CD4-positive, alpha-beta memory T cell (primary cell): ENCODE data around the gene PREPL. TPM values are rescaled to one million over a fixed set of nuclear protein-coding genes. Genes with fewer than 3 reads are reported as not detected.

Experiments used
- CTCF ChIA-PET: fragments of 350-600 bp; sonication (Branson Sonifier 250); formaldehyde crosslinking; loops from one replicate; lab custom pipeline; 2021; ENCODE audit warnings: inconsistent platforms; ENCODE audit not compliant: partially characterized antibody; lab: Charles Lee
- POLR2A ChIA-PET: fragments of 350-600 bp; sonication (Branson Sonifier 250); formaldehyde crosslinking; loops from one replicate; lab custom pipeline; 2021; ENCODE audit not compliant: partially characterized antibody; lab: Charles Lee
- DNase-seq, 5 donors: peaks; one replicate each; pipeline versions ENCODE4 v3.0.0 to v3.0.0-alpha.2; 2020 to 2022; ENCODE audit warnings: mixed read lengths in 1 of 5
- H3K27ac ChIP-seq: one replicate; pipeline ENCODE4 v1.7.0; 2013; ENCODE audit warnings: low read depth, low read length
- H3K27me3 ChIP-seq: 2 replicates; pipeline ENCODE4 v1.7.0; 2013; ENCODE audit warnings: mild to moderate bottlenecking, low read length, moderate library complexity; ENCODE audit not compliant: insufficient read depth
- H3K36me3 ChIP-seq: 2 replicates; pipeline ENCODE4 v1.7.0; 2013; ENCODE audit warnings: mild to moderate bottlenecking, low read length, moderate library complexity; ENCODE audit not compliant: insufficient read depth
- H3K4me1 ChIP-seq: 2 replicates; pipeline ENCODE4 v1.7.0; 2013; ENCODE audit warnings: mild to moderate bottlenecking, low read length, moderate library complexity; ENCODE audit not compliant: insufficient read depth
- H3K4me3 ChIP-seq, 2 donors: one replicate each; pipeline ENCODE4 v1.7.0; 2013; ENCODE audit warnings: low read length in 2 of 2, mild to moderate bottlenecking in 1 of 2
- H3K9me3 ChIP-seq, 2 donors: one replicate each; pipeline ENCODE4 v1.7.0; 2013; ENCODE audit warnings: low read length in 2 of 2, control low read depth in 1 of 2; ENCODE audit not compliant: control insufficient read depth in 1 of 2
- H3K27ac Mint-ChIP-seq, 7 donors: one replicate each; pipeline ENCODE4 v1.8.0; 2020 to 2021; ENCODE audit warnings: mixed read lengths in 7 of 7, mild to moderate bottlenecking in 6 of 7, inconsistent platforms in 3 of 7, moderate library complexity in 3 of 7
- H3K27me3 Mint-ChIP-seq, 2 donors: one replicate each; pipeline ENCODE4 v1.8.0; 2020 to 2021; ENCODE audit warnings: mixed read lengths in 2 of 2
- H3K36me3 Mint-ChIP-seq, 2 donors: one replicate each; pipeline ENCODE4 v1.8.0; 2020 to 2021; ENCODE audit warnings: mixed read lengths in 2 of 2, inconsistent platforms in 1 of 2, mild to moderate bottlenecking in 1 of 2
- H3K4me1 Mint-ChIP-seq, 4 donors: one replicate each; pipeline ENCODE4 v1.8.0; 2020 to 2021; ENCODE audit warnings: mixed read lengths in 4 of 4, mild to moderate bottlenecking in 1 of 4
- H3K4me3 Mint-ChIP-seq, 8 donors: one replicate each; pipeline ENCODE4 v1.8.0; 2020 to 2021; ENCODE audit warnings: mixed read lengths in 8 of 8, mild to moderate bottlenecking in 7 of 8, moderate library complexity in 6 of 8, inconsistent platforms in 3 of 8
- H3K9me3 Mint-ChIP-seq, 8 donors: one replicate each; pipeline ENCODE4 v1.8.0; 2020 to 2021; ENCODE audit warnings: mixed read lengths in 8 of 8, mild to moderate bottlenecking in 5 of 8, inconsistent platforms in 3 of 8, moderate library complexity in 1 of 8
- intact Hi-C: fragments of 100-400 bp; cut with micrococcal nuclease; formaldehyde crosslinking; loops from one replicate; pipeline ENCODE4 v1.15.1; 2023
- polyA plus RNA-seq, 2 donors: library from polyadenylated mRNA; unstranded; fragments of 300-500 nt; fragmentation: Illumina TruSeq; gene quantifications; one replicate each; pipeline ENCODE4 v1.2.3, GENCODE V29; 2021
- total RNA-seq, 2 experiments: library from RNA; stranded (reverse); gene quantifications; one replicate each; pipeline ENCODE4 v1.2.3, GENCODE V29; 2021

The PREPL gene
- total RNA-seq (10 to 100 TPM; 39.5 to 42.8 TPM), polyA plus RNA-seq (10 to 100 TPM; 19.6 to 20.1 TPM)

DNA sequence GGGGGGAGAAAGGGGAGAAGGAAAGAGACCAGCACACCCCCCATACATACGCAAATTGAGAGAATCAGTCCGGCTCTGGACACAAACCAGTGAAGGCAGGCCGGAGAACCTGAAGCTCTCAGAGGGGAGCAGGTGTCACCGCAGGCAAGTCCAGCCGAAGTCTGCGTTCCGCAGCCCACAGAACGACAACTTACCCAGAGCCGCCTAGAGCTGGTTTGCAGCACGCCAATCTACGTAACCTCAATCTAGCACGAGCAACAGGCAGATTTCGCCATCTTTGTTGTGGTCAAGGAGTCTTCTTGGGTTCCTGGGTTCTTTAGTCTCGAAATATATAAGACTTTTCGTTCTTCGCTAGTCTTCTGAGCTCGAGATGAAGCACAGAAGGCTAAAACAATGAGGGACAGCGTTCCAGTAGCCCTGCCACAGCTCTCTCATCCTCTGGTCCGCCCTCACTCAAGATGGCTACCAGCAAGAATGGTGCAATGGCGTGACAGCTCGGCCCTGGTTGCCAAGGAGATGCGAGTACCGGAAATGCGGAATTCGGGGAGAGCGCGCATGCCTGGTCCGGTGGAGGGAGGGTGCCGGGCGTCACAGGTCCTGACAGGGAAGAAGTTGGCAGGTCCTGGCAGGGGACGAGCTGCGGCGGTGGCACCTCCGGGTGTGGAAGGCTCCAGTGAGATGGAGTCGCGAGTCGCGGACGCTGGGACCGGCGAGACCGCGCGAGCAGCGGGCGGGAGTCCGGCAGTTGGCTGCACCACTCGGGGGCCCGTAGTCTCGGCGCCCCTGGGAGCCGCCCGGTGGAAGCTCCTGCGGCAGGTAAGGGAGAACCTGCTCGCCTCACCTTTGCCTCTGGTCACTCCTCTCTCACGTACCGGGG, at the start of gene PREPL, which contains the start of gene CAMKMT:
Gene PREPL, minus strand, starts transcription at position 165 of the 877 bp plus-strand sequence. CDS start 15,152 bp downstream, outside the sequence.
Gene CAMKMT, plus strand, starts transcription at position 618 of the 877 bp plus-strand sequence.
- H3K27me3 ChIP-seq = no peaks in the 10 kb centered on the region
- H3K27ac ChIP-seq = peak within 1 kb of the TSS; percentile 98
- no peaks in the 10 kb centered on the region for H3K36me3 ChIP-seq
- DNase-seq = peak; percentile 98 to 99 (median 99)
- H3K4me3 Mint-ChIP-seq = peak within 1 kb of the TSS; percentile 97 to 99 (median 98)
- peak within 1 kb of the TSS; percentile 93 to 96 for H3K4me3 ChIP-seq
- H3K27ac Mint-ChIP-seq = peak within 1 kb of the TSS; percentile 98 to 100 (median 100)
- H3K4me1 ChIP-seq = peaks cover 51% of the 10 kb centered on the region
- CTCF ChIA-PET = interaction anchor here (1.1 to 2.9 kb wide), 9 partner anchors 10 to 273 kb away, joined by 3 to 22 read pairs (median 7); partner anchors contain the start of gene PPM1B
- H3K9me3 Mint-ChIP-seq = peaks cover 0 to 3% (median 0%) of the 10 kb centered on the region in 8 donors
- peaks cover 28 to 70% (median 45%) of the 10 kb centered on the region in 4 donors for H3K4me1 Mint-ChIP-seq
- POLR2A ChIA-PET = interaction anchor here (0.7 to 2.5 kb wide), 22 partner anchors 10 to 1551 kb away, joined by 3 to 57 read pairs (median 4); partner anchors contain the start of genes LRPPRC and PPM1B
- H3K27me3 Mint-ChIP-seq = no peaks in the 10 kb centered on the region
- H3K36me3 Mint-ChIP-seq = peaks cover 7 to 18% of the 10 kb centered on the region in 2 donors
- intact Hi-C loops = loop anchor here (1.0 to 2.0 kb wide), 6 partner anchors 121 to 2000 kb away; partner anchors contain the start of genes COX7A2L and PPM1B
- no peaks in the 10 kb centered on the region for H3K9me3 ChIP-seq

DNA sequence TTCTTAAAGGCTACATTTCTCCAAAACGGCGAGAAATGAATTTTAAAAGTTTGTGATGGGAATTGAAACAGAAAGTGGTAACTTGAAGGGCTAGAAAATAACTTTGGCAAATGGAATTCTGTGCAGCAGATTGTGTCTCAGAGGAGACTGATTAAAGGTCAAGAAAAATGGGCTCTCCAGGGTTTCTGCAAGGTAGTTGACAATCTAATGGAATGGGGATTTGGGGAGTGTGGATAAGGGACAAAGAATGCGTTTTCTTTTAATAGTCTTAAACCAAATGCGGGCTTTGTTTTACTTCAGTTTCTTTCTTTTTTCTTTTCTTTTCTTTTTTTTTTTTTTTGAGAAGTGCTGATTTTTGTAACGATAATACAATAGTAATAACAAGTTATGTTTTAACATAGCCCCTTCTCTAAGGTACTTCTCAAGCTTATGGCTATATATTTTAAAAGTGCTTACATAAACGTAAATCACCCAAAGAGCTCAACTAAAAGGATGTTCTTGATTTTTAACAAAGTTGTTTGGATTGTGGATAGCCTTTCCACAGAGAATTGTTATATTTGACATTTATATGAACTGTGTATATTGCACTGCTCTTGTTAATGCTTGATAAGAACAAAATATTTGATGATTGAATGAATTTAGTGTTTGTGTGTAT, 37.1 kb upstream of the PREPL start:
- Mint-ChIP-seq H3K36me3 (peaks cover 7 to 18% of the 10 kb centered on the region in 2 donors), H3K4me3 (no peak overlapping the region), H3K27me3 (no peaks in the 10 kb centered on the region), H3K9me3 (peaks cover 0 to 1% (median 0%) of the 10 kb centered on the region in 8 donors), H3K27ac (peak overlapping the region in 1 of 7 donors; percentile 36), H3K4me1 (peaks cover 0 to 4% (median 2%) of the 10 kb centered on the region in 4 donors)
- Histone ChIP-seq H3K27me3 (no peaks in the 10 kb centered on the region), H3K4me3 (no peak overlapping the region), H3K36me3 (no peaks in the 10 kb centered on the region), H3K4me1 (no peaks in the 10 kb centered on the region), H3K9me3 (no peaks in the 10 kb centered on the region), H3K27ac (no peak overlapping the region)
- CTCF ChIA-PET = no interaction called here
- POLR2A ChIA-PET = no interaction called here
- intact Hi-C loops = no loop called here
- no peak for DNase-seq

DNA sequence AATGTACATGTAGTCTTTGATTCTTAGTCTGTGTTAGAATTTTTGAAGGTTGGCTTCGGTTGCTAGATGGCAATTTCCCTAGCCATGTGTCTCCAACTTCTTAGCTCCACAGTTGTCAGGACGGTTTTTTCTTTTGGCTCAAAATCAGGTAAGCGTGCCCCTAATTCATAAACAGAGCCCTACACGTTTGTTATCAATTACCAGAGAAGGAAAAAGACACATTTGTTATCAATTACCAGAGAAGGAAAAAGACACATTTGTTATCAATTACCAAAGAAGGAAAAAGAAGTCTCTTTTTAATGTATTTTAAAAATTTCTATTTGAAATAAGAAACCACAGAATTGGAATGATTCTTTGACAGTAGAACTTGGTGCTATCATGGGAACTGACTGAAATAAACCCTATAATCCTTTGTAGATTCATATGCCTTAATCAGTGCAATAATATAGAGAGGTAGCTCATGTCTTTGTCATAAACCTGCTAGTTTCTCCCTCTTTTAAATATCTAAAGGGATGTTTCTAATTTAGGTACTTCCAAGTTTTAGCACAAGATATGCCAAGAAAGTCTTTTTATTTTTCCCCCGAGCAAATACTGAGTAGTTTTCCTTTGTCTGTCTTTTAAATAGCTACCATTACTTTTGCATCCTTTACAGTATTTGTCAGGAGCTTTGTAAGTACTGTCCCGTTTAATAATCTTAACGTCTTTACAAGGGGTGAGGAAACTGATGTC, 36.3 kb upstream of the PREPL start:
- POLR2A ChIA-PET = no interaction called here

DNA sequence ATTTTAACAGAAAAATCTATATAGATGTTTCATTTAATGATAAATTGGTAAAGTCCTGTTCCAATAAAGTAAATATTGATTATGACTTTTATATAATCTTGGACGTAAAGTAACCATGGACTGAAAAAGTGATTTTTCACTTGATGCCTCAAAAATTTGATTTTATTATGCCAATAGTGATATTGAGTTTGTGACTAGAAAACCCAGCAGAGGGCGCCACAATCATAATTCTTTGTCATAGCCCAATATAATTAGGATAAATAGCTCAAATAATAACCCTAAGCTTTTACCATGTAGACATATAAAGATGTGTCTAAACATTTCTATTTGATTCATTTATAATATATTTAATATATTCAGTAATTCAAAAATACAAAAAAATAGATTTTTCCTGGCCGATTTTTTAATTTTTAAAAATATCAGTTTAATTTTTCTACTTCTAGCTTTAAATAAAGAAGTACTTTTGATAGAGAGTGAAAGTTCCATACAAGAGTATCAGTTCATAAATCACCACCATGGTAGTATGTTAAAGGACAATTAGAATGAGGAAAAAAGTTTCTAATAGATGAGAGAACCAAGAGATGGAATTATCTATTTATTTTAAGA, 31.1 kb upstream of the PREPL start:
- Mint-ChIP-seq H3K36me3 (peaks cover 1 to 8% of the 10 kb centered on the region in 2 donors), H3K9me3 (peaks cover 0 to 2% (median 0%) of the 10 kb centered on the region in 8 donors)
- DNase-seq = peak; percentile 3 to 30 (median 21)

More for the DNA sequence above, 36.3 kb upstream of the PREPL start:
- no peak overlapping the region for H3K4me3 Mint-ChIP-seq
- Histone ChIP-seq H3K4me3 (no peak overlapping the region), H3K27me3 (no peaks in the 10 kb centered on the region), H3K27ac (no peak overlapping the region), H3K4me1 (no peaks in the 10 kb centered on the region), H3K9me3 (no peaks in the 10 kb centered on the region), H3K36me3 (no peaks in the 10 kb centered on the region)
- no peak overlapping the region for H3K27ac Mint-ChIP-seq
- intact Hi-C loops = no loop called here
- no peaks in the 10 kb centered on the region for H3K27me3 Mint-ChIP-seq
- peaks cover 0 to 4% (median 2%) of the 10 kb centered on the region in 4 donors for H3K4me1 Mint-ChIP-seq
- peaks cover 0 to 1% (median 0%) of the 10 kb centered on the region in 8 donors for H3K9me3 Mint-ChIP-seq
- peaks cover 3 to 10% of the 10 kb centered on the region in 2 donors for H3K36me3 Mint-ChIP-seq
- DNase-seq = no peak
- CTCF ChIA-PET = no interaction called here

DNA sequence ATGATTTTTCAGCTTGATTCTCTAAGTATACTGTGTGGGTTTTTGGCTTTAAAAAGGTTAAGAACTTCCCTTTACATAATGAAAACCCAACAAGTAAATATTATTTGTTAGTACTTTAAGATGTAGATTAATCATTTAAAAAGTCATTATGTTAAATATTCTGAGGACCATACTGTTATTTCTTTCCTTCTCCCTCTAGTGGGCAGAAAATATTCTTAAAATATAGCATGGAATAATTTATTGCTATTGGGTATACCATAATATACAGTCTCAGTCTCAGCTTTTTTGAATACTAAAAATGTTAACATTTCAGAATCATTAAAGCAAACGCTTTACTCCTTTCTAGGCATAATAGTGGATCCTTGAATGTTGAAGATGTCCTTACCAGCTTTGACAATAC, 28.6 kb upstream of the PREPL start:
- Histone ChIP-seq H3K27ac (no peak overlapping the region), H3K4me3 (no peak overlapping the region), H3K4me1 (no peaks in the 10 kb centered on the region), H3K9me3 (no peaks in the 10 kb centered on the region), H3K27me3 (no peaks in the 10 kb centered on the region), H3K36me3 (no peaks in the 10 kb centered on the region)
- intact Hi-C loops = loop anchor here (2.0 to 5.0 kb wide), 2 partner anchors 87 to 303 kb away; no protein-coding TSS in a partner anchor
- Mint-ChIP-seq H3K4me3 (no peak overlapping the region), H3K27me3 (no peaks in the 10 kb centered on the region), H3K9me3 (peaks cover 0 to 4% (median 0%) of the 10 kb centered on the region in 8 donors), H3K27ac (no peak overlapping the region), H3K4me1 (peaks cover 9 to 26% (median 13%) of the 10 kb centered on the region in 4 donors), H3K36me3 (peaks cover 6 to 16% of the 10 kb centered on the region in 2 donors)
- CTCF ChIA-PET = interaction anchor here (0.6 to 4.2 kb wide), 3 partner anchors 27 to 434 kb away, joined by 3 to 22 read pairs (median 4); partner anchors contain the start of genes CAMKMT and PREPL
- POLR2A ChIA-PET = interaction anchor here (1.8 kb wide), 1 partner anchor 27 kb away, joined by 3 read pairs; no protein-coding TSS in a partner anchor
- DNase-seq = no peak

More for the DNA sequence above, 31.1 kb upstream of the PREPL start:
- no peak overlapping the region for H3K4me3 Mint-ChIP-seq
- no peaks in the 10 kb centered on the region for H3K36me3 ChIP-seq
- H3K4me1 Mint-ChIP-seq = peaks cover 4 to 10% (median 6%) of the 10 kb centered on the region in 4 donors
- POLR2A ChIA-PET = interaction anchor here (1.0 kb wide), 1 partner anchor 31 kb away, joined by 3 read pairs; the partner anchor contains the start of genes CAMKMT and PREPL
- H3K27ac Mint-ChIP-seq = no peak overlapping the region
- no peaks in the 10 kb centered on the region for H3K27me3 Mint-ChIP-seq
- H3K9me3 ChIP-seq = no peaks in the 10 kb centered on the region
- H3K4me1 ChIP-seq = no peaks in the 10 kb centered on the region
- no peak overlapping the region for H3K4me3 ChIP-seq
- H3K27ac ChIP-seq = no peak overlapping the region
- CTCF ChIA-PET = interaction anchor here (0.7 to 5.7 kb wide), 15 partner anchors 9 to 564 kb away, joined by 3 to 44 read pairs (median 5); partner anchors contain the start of genes CAMKMT and PREPL
- intact Hi-C loops = loop anchor here (1.0 to 5.0 kb wide), 2 partner anchors 85 to 563 kb away; no protein-coding TSS in a partner anchor
- no peaks in the 10 kb centered on the region for H3K27me3 ChIP-seq

DNA sequence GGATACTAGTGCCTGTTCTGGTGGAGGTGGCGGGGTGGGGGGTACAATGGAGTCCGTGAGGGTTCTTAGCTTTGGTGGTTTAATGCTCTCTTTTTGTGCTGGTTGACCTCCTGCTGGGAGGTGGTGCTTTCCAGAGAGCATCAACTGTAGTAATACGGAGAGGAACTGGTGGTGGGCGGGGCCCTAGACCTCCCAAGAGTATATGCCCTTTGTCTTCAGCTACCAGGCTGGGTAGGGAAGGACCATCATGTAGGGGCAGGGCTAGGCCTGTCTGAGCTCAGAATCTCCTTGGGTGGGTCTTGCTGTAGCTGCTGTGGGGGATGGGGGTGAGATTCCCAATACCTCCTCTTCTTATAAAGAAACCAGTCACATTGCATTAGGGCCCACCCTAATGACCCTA, 27.6 kb upstream of the PREPL start:
- intact Hi-C loops = no loop called here
- Histone ChIP-seq H3K9me3 (no peaks in the 10 kb centered on the region), H3K4me3 (no peak overlapping the region), H3K27me3 (no peaks in the 10 kb centered on the region), H3K27ac (no peak overlapping the region), H3K36me3 (no peaks in the 10 kb centered on the region), H3K4me1 (no peaks in the 10 kb centered on the region)
- ChIA-PET POLR2A (no interaction called here), CTCF (interaction anchor here (0.9 to 1.6 kb wide), 4 partner anchors 11 to 345 kb away, joined by 3 to 6 read pairs (median 4); no protein-coding TSS in a partner anchor)
- Mint-ChIP-seq H3K36me3 (peaks cover 10 to 27% of the 10 kb centered on the region in 2 donors), H3K4me1 (peaks cover 11 to 29% (median 13%) of the 10 kb centered on the region in 4 donors), H3K27ac (no peak overlapping the region), H3K27me3 (no peaks in the 10 kb centered on the region), H3K4me3 (no peak overlapping the region), H3K9me3 (peaks cover 0 to 8% (median 0%) of the 10 kb centered on the region in 8 donors)
- DNase-seq = no peak
